Stimulated activated CD4-positive, alpha-beta T cell treated with anti-CD3 and anti-CD28 coated beads, Interleukin-4, amount 100 ng/mL, for 24 hours (primary cell): ENCODE data around the gene ATRAID.
A peak's percentile ranks its signal among the peaks of the same experiment; 100 is the strongest.
"Not testable (repeated sequence)": the region's sequence is repeated elsewhere in the genome, so short reads cannot be mapped to it uniquely, and the experiment has no call there.

Experiments used
- DNase-seq: peaks from one replicate; pipeline ENCODE4 v3.0.0-alpha.2; 2020

The ATRAID gene, protein sequence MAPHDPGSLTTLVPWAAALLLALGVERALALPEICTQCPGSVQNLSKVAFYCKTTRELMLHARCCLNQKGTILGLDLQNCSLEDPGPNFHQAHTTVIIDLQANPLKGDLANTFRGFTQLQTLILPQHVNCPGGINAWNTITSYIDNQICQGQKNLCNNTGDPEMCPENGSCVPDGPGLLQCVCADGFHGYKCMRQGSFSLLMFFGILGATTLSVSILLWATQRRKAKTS

DNA sequence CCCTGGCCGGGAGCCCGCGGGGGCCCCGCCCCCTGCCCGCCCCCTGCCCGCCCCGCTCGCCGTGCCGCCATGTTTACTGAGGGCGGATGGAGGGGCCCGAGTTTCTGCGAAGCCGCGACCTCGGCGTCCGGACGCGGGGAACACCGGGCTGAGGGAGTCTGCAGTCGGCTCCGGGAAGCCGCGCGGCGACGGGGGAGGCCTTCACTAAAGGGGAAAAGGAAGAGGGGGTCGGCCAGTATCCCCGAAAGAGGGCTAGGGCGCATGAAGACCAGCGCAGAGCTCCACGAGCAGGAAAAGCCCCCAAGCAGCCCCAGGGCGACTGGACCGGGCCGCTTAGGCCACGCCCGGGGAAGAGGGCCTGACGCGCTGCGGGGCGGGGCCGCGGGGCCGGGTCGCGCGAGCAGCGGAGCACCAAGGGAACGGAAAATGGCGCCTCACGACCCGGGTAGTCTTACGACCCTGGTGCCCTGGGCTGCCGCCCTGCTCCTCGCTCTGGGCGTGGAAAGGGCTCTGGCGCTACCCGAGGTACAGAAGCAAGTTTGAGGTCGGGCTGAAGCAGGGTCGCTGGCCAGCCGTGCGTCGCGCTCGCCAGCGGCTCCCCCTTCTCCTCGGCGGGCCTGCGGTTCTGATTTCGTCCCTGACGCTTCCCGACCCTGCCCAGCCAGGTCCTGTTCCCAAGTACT is at the start of gene ATRAID, which contains the start of gene SLC5A6:
TSS of gene ATRAID (plus strand) at position 99 of the 683 bp plus-strand sequence. CDS start at position 427, 328 bp downstream.
TSS of gene SLC5A6 (minus strand) at position 326 of the 683 bp plus-strand sequence. CDS start 4,618 bp downstream, outside the sequence.
- peak; percentile 88 for DNase-seq

DNA sequence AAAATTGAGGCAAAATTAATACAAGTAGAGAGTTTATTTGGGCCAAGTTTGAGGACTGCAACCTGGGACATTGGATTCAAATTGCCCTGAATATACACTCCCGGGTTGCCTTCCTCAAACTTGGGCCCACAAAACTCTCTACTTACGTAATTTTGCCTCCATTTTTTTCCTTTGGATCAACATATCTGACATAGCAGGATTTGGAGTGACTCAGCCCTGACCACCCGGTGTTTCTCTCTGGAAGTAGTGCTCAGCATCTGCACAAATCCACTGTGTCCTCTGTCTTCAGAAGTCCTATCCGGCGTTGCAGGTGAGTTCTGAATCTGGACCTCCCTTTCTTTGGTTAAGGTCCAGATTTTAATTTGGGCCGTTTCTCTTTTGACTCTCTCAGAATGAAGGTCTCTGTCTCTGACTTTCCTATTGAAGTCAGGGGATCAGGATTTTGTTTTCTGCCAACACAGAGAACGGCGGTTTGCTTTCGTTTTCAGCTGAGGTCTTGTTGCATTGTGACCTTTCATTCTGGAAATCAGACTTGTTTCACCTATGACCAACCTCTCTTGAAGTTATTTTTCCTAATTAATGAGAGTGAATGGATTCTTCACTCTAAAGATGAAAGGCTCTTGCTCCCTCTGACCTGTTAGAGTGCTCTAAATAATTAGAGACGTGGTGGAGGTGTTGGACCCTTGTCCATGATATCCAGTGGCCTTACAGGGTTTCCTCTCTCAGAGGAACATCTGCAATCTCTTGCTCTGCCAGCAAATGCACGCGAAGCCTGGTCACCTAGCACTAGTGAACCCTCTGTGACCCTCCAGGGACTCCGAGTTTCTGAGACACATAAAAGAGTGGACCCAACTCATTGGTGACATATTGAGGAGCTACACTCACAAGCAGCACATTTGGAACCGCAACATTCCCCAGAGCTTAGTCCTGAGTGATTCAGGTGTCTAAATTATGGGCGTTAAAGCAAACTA is 49.4 kb upstream of the ATRAID start:
- no peak for DNase-seq

GRCh38 chr2:27164960-27165763 is 46.7 kb upstream of the ATRAID start:
- DNase-seq = no peak

- DNase-seq = no peak
Observed at GRCh38 chr2:27170581-27171337, 41.1 kb upstream of the ATRAID start.

- DNase-seq = no peak
Observed at GRCh38 chr2:27171351-27171848, 40.4 kb upstream of the ATRAID start.

GRCh38 chr2:27174638-27175037 is 37.2 kb upstream of the ATRAID start:
- DNase-seq = no peak

DNA sequence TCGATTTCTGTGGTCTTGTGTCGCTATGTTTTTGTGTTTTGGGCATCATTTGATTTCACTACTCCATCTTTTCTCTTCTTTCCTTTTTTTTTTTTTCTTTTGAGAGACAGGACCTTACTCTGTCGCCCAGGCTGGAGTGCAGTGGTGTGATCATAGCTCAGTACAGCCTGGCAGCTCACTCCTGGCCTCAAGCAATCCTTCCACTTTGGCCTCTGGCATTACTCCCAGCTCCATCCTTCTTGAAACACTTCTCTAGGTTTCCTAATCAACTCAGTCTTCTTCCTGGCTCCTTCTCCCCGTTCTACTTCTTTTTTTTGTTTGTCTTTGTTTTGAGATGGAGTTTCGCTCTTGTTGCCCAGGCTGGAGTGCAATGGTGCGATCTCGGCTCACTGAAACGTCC is 36.5 kb upstream of the ATRAID start:
- DNase-seq = no peak

- not testable (repeated sequence) for DNase-seq
Observed at GRCh38 chr2:27175781-27176180, 36.1 kb upstream of the ATRAID start.

DNA sequence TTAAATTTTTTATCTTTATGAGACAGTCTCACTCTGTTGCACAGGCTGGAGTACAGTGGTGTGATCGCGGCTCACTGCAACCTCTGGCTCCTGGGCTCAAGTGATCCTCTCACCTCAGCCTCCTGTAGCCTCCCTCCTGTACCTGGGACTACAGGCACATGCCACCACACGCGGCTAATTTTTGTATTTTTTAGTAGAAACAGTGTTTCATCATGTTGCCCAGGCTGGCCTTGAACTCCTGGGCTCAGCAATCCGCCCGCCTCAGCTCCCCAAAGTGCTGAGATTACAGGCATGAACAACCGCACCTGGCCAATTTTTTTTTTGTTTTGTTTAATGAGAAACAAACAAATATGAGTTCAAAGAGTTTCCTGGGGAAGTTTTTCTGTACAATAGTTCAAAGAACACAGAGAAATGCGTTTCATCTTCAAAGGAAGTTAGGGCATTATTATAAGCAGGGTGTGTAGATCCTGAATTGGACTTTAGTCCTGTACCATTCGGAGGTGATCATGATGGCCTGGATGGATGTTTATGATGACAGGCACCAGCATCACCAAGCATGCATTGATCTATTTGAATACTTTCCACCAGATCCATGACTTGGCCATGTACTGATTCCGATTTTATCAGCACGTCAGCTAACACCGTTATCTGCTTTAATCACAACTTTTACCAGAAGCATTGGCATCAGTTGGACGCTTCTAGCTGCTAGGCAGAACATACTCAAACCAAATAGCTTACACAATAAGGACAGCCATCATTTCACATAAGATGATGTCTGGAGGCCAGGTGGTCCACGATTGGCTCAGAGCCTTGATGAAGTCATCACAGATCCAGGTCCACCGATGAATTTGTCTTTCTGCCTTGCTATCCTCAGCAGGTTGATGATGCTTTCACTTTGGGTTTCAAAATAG is 34.1 kb upstream of the ATRAID start:
- DNase-seq = no peak

DNA sequence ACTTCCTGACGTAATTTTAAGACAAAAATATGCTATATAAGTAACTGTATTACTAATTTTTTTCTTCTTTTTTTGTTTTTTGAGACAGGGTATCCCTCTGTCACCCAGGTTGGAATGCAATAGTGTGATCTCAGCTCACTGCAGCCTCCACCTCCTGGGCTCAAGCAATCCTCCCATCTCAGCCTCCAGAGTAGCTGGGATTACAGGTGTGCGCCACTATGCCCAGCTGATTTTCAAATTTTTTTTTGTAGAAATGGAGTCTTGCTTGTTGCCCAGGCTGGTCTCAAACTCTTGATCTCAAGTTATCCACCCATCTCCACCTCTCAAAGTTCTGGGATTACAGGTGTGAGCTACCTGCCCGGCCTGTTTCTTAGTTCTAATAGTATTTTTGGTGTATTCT is 33.4 kb upstream of the ATRAID start:
- DNase-seq = no peak

- DNase-seq = no peak
Observed at GRCh38 chr2:27179344-27180000, 32.4 kb upstream of the ATRAID start.

DNA sequence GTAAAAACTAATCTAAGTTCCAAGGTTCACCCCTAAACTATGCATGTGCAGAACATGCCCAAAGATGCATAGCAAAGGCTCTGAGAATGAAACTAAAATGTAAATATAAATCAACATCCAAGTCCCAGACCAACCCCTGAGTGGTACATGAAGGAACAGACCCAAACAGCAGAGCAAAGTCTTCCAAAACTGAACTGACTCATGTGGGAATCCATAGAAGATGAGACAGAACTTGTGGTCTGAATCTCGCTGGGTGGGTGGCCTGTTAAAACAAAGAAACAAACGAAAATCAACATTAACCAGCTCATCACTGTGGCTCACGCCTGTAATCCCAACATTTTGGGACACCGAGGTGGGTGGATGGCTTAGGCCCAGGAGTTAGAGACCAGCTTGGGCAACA is 29.5 kb upstream of the ATRAID start:
- no peak for DNase-seq

GRCh38 chr2:27184115-27184514 is 27.7 kb upstream of the ATRAID start:
- no peak for DNase-seq

DNA sequence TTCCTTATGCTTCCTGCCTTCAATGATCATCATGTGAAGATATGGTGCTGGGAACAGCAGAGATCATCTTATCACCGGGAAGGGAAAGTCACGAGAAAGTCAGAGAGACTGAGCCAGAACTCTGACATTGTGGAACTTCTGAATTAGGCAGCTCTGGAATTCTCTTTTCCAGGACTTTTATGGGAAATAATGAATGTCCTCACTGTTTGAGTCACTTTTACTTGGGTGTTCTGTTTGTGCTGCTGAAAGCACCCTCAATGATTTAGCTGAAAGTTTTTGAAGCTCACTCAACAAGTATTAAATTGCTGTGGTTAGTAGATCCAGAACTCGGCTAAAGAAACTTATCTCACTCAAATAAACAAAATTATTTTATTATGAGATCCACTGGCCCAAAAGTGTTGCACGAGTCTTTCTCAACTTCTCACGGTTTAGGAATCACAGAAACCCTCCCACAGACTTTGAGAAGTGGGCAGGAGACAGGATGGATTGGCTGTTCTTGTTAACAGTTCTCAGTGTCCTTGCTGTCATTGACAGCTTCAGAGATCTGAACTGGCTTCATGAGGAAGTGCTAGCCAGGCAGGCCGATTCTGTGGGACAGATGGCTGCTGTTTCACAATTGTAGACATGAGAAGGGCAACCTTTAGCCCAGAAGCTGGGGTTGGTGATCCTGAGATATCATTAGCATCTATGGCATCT is 26.4 kb upstream of the ATRAID start:
- no peak for DNase-seq

DNA sequence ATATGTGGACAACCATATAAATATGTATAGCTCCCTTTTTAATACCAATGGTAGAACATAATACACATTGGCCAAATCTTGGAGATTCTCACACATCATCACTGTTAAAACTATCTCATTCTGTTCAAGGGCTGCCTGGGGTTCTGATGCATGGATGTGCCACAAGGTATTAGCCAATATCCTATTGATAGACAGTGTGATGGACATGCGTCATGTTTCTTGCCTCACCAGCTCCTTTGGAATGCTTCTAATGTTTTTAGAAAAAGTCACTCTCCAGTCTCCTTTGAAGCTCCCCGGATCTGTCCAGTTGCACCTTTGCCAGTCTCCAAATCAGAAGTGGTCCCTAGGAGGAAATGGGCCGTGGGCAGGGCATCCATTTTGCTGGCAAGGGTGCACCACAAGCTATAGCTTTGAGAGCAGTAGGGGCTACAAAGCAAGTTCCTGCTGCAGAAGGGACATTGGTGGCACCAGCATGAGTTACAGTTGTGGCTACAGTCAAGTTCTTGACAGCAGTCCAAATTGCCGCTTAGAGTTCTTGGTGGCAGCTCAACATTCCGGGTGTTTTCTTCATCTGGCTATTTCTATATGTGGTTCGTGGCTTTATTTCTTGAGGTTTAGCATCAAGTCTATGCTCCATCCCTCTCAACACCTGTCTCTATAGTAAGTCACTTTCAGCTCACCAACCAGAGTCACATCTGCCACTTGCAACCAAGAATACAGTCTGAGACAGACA is 25.1 kb upstream of the ATRAID start:
- DNase-seq = no peak

GRCh38 chr2:27189989-27190388 is 21.9 kb upstream of the ATRAID start:
- no peak for DNase-seq

DNA sequence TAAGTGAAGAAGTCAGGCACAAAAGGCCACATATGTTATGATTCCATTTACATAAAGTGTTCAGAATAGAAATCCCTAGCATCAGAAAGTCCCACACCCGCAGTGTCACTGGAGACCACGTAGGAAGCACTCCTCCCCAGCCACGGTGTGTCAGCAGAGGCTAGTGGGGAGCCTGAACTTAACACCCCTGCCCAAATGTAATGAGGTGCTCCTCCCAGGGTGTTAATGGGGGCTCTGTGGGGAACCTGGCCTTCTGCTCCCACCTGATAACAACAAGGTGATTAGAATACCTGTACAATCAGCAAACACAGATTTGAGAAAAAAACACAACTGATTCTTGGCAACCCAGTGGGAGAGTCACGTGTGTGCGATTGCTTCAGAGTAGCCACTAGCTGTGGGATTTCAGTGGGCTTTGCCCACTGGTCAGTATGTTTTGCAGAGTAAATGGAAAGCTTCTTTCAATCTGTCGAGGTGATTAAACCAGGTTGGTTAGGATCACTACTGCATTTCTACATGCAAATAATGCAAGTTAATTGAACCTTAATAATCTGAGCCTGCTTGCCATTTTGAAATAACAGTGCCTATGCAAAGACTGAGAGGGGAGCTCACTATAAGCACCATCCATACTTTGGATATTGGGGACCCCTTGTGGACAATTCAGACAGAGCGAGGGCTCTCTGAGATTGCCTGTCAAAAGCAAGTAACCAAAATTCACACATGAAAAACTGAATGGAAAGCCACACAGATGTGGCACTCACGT is 20.6 kb upstream of the ATRAID start:
- peak; percentile 43 for DNase-seq
